Activated naive CD8-positive, alpha-beta T cell treated with anti-CD3 and anti-CD28 coated beads, Interleukin-2, amount 50 U/mL, for 24 hours (primary cell): ENCODE data around the gene CSE1L.
A peak's percentile ranks its signal among the peaks of the same experiment; 100 is the strongest.
"Not testable (repeated sequence)": the region's sequence is repeated elsewhere in the genome, so short reads cannot be mapped to it uniquely, and the experiment has no call there.

Experiments
- ATAC-seq: fragments of 150-1000 bp; cut with Tn5 transposase; one replicate; pipeline ENCODE4 v1.10.0; 2021
- DNase-seq: peaks from one replicate; pipeline ENCODE4 v3.0.0; 2021
- H3K27ac Mint-ChIP-seq: one replicate; pipeline ENCODE4 v1.8.0; 2021; ENCODE audit warnings: mild to moderate bottlenecking, mixed read lengths
- H3K27me3 Mint-ChIP-seq: one replicate; pipeline ENCODE4 v1.8.0; 2021; ENCODE audit warnings: mixed read lengths
- H3K36me3 Mint-ChIP-seq: one replicate; pipeline ENCODE4 v1.8.0; 2021; ENCODE audit warnings: low read depth, mixed read lengths
- H3K4me1 Mint-ChIP-seq: one replicate; pipeline ENCODE4 v1.8.0; 2021; ENCODE audit warnings: mixed read lengths
- H3K4me3 Mint-ChIP-seq: one replicate; pipeline ENCODE4 v1.8.0; 2021; ENCODE audit warnings: mild to moderate bottlenecking, moderate library complexity, mixed read lengths
- H3K9me3 Mint-ChIP-seq: one replicate; pipeline ENCODE4 v1.8.0; 2021; ENCODE audit warnings: mixed read lengths

Gene CSE1L

DNA sequence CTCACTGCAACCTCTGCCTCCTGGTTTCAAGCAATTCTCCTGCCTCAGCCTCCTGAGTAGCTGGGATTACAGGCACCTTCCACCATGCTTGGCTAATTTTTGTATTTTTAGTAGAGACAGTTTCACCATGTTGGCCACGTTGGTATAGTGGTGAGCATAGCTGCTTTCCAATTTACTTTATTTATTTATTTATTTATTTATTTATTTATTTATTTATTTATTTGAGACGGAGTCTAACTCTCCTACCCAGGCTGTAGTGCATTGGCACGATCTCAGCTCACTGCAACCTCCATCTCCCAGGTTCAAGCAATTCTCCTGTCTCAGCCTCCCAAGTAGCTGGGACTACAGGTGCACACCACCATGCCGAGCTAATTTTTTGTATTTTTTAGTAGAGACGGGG is 54.2 kb downstream of the CSE1L start:
- Mint-ChIP-seq H3K27ac (peak overlapping the region; percentile 67), H3K4me1 (peaks cover 10% of the 10 kb centered on the region), H3K36me3 (peaks cover 71% of the 10 kb centered on the region)
- not testable (repeated sequence) for DNase-seq, H3K9me3 Mint-ChIP-seq, H3K4me3 Mint-ChIP-seq, ATAC-seq, H3K27me3 Mint-ChIP-seq

DNA sequence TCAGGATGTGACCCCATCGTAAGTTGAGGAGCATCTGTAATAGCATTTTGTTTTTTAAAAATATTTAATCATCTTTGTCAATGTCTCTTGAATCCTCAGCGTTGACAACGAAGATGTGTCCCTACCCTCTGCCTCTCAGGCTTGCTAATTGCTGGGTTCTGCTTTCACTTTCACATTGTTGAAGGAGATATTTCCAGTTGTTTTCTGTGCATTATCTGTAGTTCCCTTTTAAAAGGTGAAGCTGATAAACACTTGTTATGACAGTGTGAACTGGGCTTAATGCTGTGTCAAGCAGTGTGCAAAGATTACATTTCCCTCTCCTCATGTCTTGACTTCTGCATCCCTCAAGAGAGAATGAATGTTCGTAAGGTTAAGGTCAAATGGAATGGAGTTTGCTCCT is 54.9 kb downstream of the CSE1L start:
- no peak for ATAC-seq
- no peak for DNase-seq
- Mint-ChIP-seq H3K36me3 (peaks cover 72% of the 10 kb centered on the region), H3K27ac (peak overlapping the region; percentile 67), H3K4me3 (no peak overlapping the region), H3K27me3 (no peaks in the 10 kb centered on the region), H3K4me1 (peaks cover 10% of the 10 kb centered on the region), H3K9me3 (no peaks in the 10 kb centered on the region)

DNA sequence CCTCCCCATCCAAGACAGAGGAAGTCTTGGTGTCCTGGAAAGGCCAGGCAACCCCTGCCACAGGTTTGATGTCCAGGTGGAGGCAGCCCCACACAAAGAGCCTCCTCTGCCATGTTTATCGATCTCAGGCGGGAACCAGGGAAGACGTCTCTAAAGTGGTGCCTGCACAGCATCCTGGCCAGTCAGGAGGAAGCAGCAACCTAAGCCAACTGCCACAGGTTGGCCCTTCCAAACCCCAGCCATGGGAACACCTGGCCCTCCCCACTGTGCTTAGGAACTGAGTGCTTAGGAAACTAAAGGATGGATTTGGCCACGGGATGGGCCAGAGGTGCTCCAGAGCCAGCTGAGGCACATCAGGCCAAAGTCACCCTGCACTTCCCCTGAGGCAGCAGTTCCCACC is 56.9 kb downstream of the CSE1L start:
- Mint-ChIP-seq H3K4me1 (peaks cover 10% of the 10 kb centered on the region), H3K9me3 (no peaks in the 10 kb centered on the region), H3K36me3 (peaks cover 56% of the 10 kb centered on the region), H3K4me3 (no peak overlapping the region), H3K27me3 (no peaks in the 10 kb centered on the region), H3K27ac (peak overlapping the region; percentile 59)
- DNase-seq (no peak), ATAC-seq (no peak)

DNA sequence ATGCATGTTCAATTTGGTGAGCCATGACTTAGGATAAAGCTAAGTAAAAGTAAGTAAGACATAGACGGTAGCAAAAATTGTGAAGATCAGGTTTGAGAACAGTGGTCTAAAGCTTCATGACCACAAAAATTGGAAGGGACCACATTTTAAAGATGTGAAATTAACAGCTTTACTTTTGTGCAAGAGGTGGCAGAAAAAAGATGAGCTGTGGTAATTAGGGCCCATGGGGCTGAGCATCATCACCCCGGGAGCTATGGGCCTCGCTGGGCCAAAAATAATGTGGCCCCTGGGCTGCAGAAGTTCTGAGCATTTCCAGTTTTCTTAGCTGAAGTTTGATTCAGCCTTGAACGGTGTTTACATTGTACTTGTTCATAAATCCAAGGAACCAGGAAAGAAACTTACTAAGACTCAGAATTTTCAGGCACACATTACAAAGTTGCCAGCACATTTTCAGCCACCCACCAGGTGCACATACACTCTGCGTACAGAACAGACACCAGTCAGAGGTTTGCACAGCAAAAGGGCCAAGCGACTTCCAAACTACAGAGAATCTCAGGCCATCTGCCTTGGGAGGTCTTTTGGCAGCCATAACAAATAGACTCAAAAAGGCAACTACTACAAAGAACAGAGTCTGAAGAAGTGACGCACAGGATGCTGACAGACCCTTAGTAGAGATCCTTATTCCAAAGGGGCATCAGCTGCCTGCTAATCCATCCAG is 57.7 kb downstream of the CSE1L start:
- ATAC-seq (no peak), DNase-seq (no peak)
- Mint-ChIP-seq H3K4me3 (no peak overlapping the region), H3K9me3 (no peaks in the 10 kb centered on the region), H3K36me3 (peaks cover 48% of the 10 kb centered on the region), H3K27me3 (no peaks in the 10 kb centered on the region), H3K4me1 (peaks cover 10% of the 10 kb centered on the region), H3K27ac (no peak overlapping the region)

DNA sequence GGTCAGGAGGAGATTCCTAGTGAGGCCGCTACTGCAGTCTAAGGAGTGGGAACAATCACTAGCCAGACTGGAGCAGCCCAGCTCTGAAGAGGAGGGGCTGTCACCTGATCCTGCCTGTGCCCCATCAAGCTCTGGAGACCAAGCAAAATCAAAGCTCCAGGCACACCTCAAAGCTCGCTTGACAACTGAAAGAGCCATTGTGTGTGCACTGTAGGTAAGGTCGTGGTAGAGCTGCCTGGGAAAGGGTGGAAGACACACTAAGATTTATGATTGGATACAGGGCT is 58.2 kb downstream of the CSE1L start:
- H3K27me3 Mint-ChIP-seq, result no peaks in the 10 kb centered on the region
- no peak for ATAC-seq
- DNase-seq, result no peak
- peaks cover 8% of the 10 kb centered on the region for H3K4me1 Mint-ChIP-seq
- no peak overlapping the region for H3K27ac Mint-ChIP-seq
- H3K9me3 Mint-ChIP-seq, result no peaks in the 10 kb centered on the region
- no peak overlapping the region for H3K4me3 Mint-ChIP-seq
- H3K36me3 Mint-ChIP-seq, result peaks cover 46% of the 10 kb centered on the region

DNA sequence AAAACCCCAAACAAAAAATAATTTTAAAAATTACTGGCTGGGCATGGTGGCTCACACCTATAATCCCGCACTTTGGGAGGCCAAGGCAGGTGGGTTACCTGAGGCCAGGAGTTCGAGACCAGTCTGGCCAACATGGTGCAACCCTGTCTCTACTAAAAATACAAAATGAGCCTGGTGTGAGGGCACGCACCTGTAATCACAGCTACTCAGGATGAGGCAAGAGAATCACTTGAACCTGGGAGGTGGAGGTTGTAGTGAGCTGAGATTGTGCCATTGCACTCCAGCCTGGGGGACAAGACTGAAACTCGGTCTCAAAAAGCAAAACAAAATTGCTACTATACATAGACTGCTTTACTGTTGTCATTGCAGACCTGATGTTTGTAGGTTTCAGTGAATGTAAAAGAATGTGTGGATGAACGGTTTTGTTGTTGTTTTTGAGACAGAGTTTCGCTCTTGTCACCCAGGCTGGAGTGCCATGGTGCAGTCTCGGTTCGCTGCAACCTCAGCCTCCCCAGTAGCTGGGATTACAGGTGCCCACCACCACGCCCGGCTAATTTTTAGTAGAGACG is 59.0 kb downstream of the CSE1L start:
- peaks cover 46% of the 10 kb centered on the region for H3K36me3 Mint-ChIP-seq
- H3K4me1 Mint-ChIP-seq, H3K27ac Mint-ChIP-seq, H3K4me3 Mint-ChIP-seq, ATAC-seq, H3K9me3 Mint-ChIP-seq, H3K27me3 Mint-ChIP-seq, DNase-seq: not testable (repeated sequence)

DNA sequence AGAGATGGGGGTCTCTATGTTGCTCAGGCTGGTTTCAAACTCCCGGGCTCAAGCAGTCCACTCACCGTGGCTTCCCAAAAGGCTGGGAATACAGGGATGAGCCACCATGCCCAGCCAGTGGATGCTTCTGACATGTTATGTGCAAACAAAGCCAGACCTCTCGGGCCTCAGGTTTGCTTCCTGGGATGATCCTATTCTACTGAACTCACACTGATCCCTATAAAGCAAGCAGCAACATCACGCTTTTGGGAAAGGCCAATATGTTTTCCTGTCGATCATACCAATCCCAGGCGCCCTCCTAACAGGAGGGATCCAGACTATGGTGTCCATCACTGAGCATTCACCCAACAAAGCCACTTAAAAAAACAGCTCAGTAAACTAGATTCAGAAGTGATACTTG is 60.2 kb downstream of the CSE1L start:
- Mint-ChIP-seq H3K4me3 (no peak overlapping the region), H3K27me3 (no peaks in the 10 kb centered on the region), H3K27ac (no peak overlapping the region), H3K36me3 (peaks cover 46% of the 10 kb centered on the region), H3K4me1 (peaks cover 2% of the 10 kb centered on the region), H3K9me3 (no peaks in the 10 kb centered on the region)
- DNase-seq (no peak), ATAC-seq (no peak)

DNA sequence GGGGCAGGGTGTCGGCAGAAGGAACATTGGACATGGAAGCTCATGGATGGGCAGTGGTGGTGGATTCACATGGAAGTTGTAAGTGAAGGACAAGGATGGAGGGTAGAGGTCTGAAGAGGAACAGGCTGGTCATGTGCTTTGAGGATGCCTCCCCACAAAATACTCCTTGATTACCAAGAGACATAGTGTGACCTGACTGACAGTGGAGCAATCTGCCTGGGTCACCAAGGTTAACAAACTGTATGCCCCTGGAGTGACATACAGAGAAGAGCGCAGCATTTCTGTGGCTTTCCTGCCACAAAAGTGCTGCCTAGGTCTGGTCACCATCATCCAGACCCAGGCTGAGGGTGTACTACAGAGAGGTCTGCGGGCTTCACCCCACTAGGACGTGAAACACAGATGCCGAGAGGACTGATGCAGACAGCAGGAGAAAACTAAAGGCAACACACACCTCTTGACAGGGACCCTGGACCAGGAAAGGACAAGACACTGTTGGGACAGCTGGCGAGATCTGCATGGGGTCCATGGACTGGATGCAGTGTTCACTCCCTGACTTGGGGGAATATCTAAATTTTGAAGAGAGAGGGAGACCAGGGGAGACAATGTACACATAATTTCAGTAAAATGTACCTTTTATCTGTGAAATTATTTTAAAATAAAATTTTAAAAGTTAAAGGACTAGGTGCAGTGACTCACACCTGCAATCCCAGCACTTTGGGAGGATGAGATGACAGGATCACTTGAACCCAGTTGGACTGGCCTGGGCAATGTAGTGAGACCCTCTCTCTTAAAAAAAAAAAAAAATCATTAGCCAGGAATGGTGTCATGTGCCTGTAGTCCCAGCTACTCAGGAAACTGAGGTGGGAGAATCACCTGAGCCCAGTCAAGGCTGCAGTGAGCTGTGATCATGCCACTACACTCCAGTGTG is 64.9 kb downstream of the CSE1L start:
- Mint-ChIP-seq H3K36me3 (peaks cover 34% of the 10 kb centered on the region), H3K27ac (peak overlapping the region; percentile 35), H3K9me3 (no peaks in the 10 kb centered on the region), H3K4me3 (no peak overlapping the region), H3K4me1 (no peaks in the 10 kb centered on the region), H3K27me3 (no peaks in the 10 kb centered on the region)
- ATAC-seq (peak; percentile 21), DNase-seq (no peak)

DNA sequence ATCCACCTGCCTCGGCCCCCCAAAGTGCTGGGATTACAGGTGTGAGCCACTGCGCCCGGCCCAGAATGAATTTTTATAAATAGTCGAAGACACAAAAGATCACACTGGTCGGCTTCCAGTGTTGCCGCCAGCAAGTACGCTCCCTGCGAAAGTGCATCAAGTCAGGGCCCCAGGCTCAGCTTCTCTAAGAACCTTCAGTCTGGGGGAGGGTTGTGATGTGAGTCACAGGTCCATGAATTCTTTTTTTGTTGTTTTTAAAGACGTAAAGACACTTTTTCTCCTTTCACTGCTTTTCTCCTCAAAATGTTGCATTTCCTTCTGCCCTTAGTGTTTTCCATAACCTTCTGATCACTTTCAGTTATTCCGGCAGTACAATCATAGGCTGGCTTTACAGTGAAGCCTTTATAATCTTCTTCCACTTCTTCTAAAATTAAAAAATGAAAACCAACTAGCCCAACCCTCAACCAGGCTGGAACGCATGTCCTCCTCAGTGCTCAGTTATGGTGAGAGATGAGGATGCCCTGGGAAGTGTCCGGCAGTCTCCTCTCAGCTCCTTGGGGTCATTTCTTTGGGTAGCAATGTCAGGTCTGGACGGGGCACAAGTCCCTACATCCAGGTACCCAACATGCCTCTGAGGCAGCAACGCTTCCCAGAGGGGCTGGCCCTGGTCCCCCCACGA is 66.6 kb downstream of the CSE1L start:
- DNase-seq (no peak), ATAC-seq (no peak)
- Mint-ChIP-seq H3K4me3 (no peak overlapping the region), H3K4me1 (no peaks in the 10 kb centered on the region), H3K27ac (no peak overlapping the region), H3K27me3 (no peaks in the 10 kb centered on the region), H3K36me3 (peaks cover 45% of the 10 kb centered on the region), H3K9me3 (no peaks in the 10 kb centered on the region)

DNA sequence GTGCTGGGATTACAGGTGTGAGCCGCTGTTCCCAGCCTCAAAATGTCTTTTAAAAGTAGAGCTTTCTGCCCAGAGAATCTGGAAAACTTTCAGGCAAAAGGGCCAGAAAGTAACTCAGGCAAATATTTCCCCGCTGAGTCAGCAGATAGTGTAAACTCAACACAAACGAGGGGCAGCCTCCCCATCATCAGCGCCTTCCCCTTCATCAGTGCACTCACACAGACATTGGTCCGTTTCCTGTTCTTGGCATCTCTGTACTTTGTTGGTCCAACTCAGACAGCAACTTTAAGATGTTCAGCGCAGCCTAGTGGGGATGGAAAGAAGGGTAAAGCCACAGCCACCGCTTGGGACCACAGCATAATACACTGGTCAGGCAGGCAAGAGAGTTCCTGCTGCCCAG is 69.5 kb downstream of the CSE1L start:
- Mint-ChIP-seq H3K4me3 (no peak overlapping the region), H3K27ac (no peak overlapping the region), H3K9me3 (no peaks in the 10 kb centered on the region), H3K27me3 (no peaks in the 10 kb centered on the region), H3K4me1 (no peaks in the 10 kb centered on the region), H3K36me3 (peaks cover 57% of the 10 kb centered on the region)
- DNase-seq (no peak), ATAC-seq (no peak)

DNA sequence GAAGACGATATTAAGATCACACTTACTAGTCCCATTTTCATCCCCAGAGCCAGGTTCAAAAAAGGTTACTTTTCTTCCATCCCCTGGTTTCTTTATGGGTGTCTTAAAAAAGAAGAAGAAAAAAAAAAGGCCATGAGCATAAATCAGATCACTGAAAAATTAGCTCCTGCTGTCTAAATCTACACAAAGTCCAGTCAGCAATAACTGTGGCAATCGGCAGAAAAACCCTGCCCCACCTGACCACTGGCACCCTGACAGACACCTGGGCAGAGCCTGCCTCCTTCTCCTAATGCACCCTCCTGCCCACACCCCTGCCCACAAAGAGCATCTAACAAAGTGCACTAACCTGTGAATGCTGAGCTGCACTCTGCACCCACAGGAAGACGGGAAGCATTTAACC is 72.2 kb downstream of the CSE1L start:
- Mint-ChIP-seq H3K4me3 (no peak overlapping the region), H3K27ac (no peak overlapping the region), H3K27me3 (no peaks in the 10 kb centered on the region), H3K9me3 (no peaks in the 10 kb centered on the region), H3K36me3 (peaks cover 55% of the 10 kb centered on the region), H3K4me1 (no peaks in the 10 kb centered on the region)
- ATAC-seq, result no peak
- no peak for DNase-seq

DNA sequence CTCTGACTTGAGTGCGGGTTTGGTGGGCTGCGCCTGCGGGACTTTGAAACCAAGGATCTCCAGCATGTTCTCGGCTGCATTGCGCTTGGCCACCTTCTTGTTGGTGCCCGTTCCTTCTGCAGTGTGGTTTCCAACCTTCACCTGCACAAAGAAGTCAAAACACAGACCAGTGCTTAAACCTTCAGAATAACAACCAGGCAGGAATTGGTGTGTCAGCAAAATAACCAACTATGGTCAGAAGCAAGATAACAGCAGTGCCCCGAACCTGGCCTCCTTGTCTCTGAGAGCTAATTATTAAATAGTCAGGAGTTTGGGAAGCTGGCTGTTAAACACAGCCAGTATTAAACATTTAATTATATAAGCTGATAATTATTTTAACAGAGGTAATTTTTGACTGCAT is 73.9 kb downstream of the CSE1L start:
- Mint-ChIP-seq H3K27me3 (no peaks in the 10 kb centered on the region), H3K27ac (no peak overlapping the region), H3K4me1 (no peaks in the 10 kb centered on the region), H3K4me3 (no peak overlapping the region), H3K9me3 (no peaks in the 10 kb centered on the region), H3K36me3 (peaks cover 53% of the 10 kb centered on the region)
- ATAC-seq, result no peak
- no peak for DNase-seq

DNA sequence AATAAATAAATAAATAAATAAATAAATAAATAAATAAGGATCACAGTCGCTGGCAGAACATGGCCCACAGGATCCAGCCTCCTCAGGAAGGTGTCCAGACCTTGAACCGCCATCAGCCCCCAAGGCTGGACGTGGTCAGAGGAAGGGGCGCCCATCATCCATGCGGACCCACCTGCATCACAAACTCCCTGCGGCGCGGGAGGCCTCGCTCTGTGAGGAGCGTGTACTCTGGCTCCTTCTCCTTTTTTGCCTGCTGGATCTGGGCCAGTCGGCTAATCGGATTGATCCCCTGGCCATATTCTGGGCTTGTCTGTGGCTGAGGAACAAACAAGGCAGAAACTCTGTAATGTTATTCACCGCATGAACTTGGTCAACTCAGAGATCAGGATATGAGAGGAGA is 76.8 kb downstream of the CSE1L start:
- peaks cover 50% of the 10 kb centered on the region for H3K36me3 Mint-ChIP-seq
- DNase-seq, result no peak
- H3K9me3 Mint-ChIP-seq, result no peaks in the 10 kb centered on the region
- no peaks in the 10 kb centered on the region for H3K27me3 Mint-ChIP-seq
- H3K27ac Mint-ChIP-seq, result no peak overlapping the region
- H3K4me3 Mint-ChIP-seq, result no peak overlapping the region
- no peak for ATAC-seq
- H3K4me1 Mint-ChIP-seq, result no peaks in the 10 kb centered on the region

DNA sequence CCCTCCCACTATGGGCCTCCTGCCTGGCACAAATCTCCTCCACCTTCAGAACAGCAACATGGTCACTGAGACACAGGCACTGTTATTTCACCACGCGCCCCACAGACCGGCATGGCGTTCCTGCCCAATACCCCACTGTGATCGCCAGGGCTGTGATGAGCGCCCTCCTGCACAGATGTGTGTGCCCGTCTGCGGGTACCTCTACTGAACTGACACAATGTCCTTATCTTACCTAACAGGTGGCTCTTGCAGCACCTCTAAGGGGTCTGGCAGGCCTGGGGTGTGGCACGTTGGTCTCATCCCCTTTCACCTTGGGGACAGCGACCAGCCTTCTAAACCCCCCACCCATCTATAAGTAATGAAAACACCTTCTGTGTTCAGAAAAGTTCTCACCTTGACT is 77.9 kb downstream of the CSE1L start:
- H3K36me3 Mint-ChIP-seq, result peaks cover 50% of the 10 kb centered on the region
- no peak overlapping the region for H3K4me3 Mint-ChIP-seq
- H3K27me3 Mint-ChIP-seq, result no peaks in the 10 kb centered on the region
- ATAC-seq (no peak), DNase-seq (no peak)
- H3K9me3 Mint-ChIP-seq, result no peaks in the 10 kb centered on the region
- peak overlapping the region; percentile 49 for H3K27ac Mint-ChIP-seq
- H3K4me1 Mint-ChIP-seq, result peaks cover 1% of the 10 kb centered on the region
